NOMO-1 (cell line): ENCODE data around the gene KRT8.

Experiments used
- DNase-seq, 2 experiments: peaks; one replicate each; lab custom pipeline; 2025; ENCODE audit not compliant: unreplicated experiment in 2 of 2; lab: John Stamatoyannopoulos, UW

The KRT8 gene

DNA sequence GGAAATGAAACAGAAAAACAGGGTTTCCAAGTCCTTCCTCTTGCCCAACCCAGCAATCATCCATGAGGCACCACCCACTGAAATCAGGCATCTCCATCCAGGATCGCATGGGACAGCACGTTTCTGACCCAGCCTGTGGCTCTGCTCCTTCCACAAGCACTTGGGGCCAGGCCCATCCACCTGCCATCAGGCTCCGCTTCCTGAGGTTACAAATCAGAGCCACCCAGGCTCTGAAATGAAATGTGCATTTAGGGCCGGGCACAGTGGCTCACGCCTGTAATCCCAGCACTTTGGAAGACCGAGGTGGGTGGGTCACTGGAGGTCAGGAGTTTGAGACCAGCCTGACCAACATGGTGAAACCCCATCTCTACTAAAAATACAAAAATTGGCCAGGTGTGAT lies 55.4 kb downstream of the KRT8 start:
- no peak for DNase-seq

- DNase-seq: no peak
Measured at GRCh38 chr12:52848661-52849255, 56.1 kb downstream of the KRT8 start, which contains the start of gene KRT78. TSS of gene KRT78 (minus strand) at chr12:52848994. CDS start at chr12:52848930, 64 bp downstream.

- DNase-seq: no peak
Measured at GRCh38 chr12:52847335-52848102, 57.4 kb downstream of the KRT8 start.
